ENCODE data around the gene MYO18A.

DNA sequence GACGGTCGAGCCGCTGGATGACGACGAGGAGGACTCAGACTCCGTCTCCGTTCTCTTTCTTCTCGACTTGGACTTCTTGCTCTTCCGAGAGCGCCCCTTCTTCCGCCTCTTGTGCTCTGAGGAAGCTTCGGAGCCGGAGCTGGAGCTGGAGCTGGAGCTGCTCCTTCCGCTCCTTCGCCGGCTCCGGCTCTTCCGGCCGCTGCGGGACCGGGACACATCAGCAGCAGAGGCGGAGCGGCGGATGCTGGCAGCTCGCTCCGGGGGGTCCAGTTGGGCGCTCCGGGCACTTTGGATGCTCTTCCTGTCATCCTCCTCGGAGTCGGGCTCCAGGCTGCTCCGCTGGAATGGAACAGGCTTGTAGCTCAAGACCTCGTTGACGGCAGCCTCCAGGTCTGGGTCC lies 100.3 kb downstream of the MYO18A start:
- TF ChIP-seq, protein P1, sequence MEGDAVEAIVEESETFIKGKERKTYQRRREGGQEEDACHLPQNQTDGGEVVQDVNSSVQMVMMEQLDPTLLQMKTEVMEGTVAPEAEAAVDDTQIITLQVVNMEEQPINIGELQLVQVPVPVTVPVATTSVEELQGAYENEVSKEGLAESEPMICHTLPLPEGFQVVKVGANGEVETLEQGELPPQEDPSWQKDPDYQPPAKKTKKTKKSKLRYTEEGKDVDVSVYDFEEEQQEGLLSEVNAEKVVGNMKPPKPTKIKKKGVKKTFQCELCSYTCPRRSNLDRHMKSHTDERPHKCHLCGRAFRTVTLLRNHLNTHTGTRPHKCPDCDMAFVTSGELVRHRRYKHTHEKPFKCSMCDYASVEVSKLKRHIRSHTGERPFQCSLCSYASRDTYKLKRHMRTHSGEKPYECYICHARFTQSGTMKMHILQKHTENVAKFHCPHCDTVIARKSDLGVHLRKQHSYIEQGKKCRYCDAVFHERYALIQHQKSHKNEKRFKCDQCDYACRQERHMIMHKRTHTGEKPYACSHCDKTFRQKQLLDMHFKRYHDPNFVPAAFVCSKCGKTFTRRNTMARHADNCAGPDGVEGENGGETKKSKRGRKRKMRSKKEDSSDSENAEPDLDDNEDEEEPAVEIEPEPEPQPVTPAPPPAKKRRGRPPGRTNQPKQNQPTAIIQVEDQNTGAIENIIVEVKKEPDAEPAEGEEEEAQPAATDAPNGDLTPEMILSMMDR (optimal IDR thresholded peaks at IDR 0.05 in 1 of 3, IDR thresholded peaks at IDR 0.05 in 1 of 3, conservative IDR thresholded peaks at IDR 0.05 in 1 of 3; ENCODE audit: extremely low read depth in 1 of 3, insufficient read depth in 2 of 3, low read length in 3 of 3), result no peak
- TF ChIP-seq EZH2 (IDR thresholded peaks at IDR 0.05; ENCODE audit: low read length), result no peak

Data from keratinocyte (primary cell).